K562 (cell line): ENCODE measurements around the gene ANO7. TPM values are rescaled to one million over a fixed set of nuclear protein-coding genes. Genes with fewer than 3 reads are reported as not detected.

Experiments
- ATAC-seq: fragments of 200-7000 bp; cut with Tn5 transposase; 3 replicates; pipeline ENCODE4 v1.9.1; 2020; ENCODE audit warnings: moderate library complexity
- BruUV-seq: library from RNA; stranded (reverse); fragments of 400-500 nt; replicated peaks from 2 replicates; lab custom pipeline; 2021; lab: Mats Ljungman, UMichigan
- CTCF ChIA-PET: fragments of 300-600 bp; formaldehyde crosslinking; extraction: SDS; loops from one replicate; lab custom pipeline; 2021; ENCODE audit warnings: low intra/inter-chr PET ratio; lab: Yijun Ruan, JAX
- POLR2A ChIA-PET: fragments of 300-600, 350-650 bp; sonication (Branson Sonifier 250); formaldehyde crosslinking; extraction: SDS; loops from one replicate; lab custom pipeline; 2021; ENCODE audit warnings: antibody characterized with exemption, inconsistent platforms; lab: Yijun Ruan, JAX
- DNase-seq, 4 experiments: peaks; one replicate each; pipeline versions ENCODE4 v3.0.0 to v3.0.0-alpha.2; 2011 to 2018; ENCODE audit warnings: low spot score in 3 of 4, mixed read lengths in 3 of 4; ENCODE audit errors: extremely low read depth in 1 of 4
- FAIRE-seq: peaks from 2 replicates; lab custom pipeline; 2011; peaks lifted over from hg19 to GRCh38; lab: Jason Lieb, UNC
- H2AFZ ChIP-seq: 2 replicates; pipeline ENCODE4 v1.6.0; 2011; ENCODE audit warnings: low read depth, low read length, control low read depth, inconsistent platforms
- H3K27ac ChIP-seq: fragments of 200-600 bp; 3 replicates; pipeline ENCODE4 v1.8.0; 2011; ENCODE audit warnings: low read depth, mild to moderate bottlenecking, control low read depth, inconsistent platforms, low read length, moderate library complexity, mixed read lengths; ENCODE audit errors: extremely low read depth
- H3K27me3 ChIP-seq, 2 experiments: fragments of 300-600 bp in 1 of 2; 2 replicates in 1 of 2; 3 replicates in 1 of 2; pipeline versions ENCODE4 v1.6.0 to v1.8.0; 2011; ENCODE audit warnings: inconsistent platforms in 2 of 2, low read length in 2 of 2, mild to moderate bottlenecking in 1 of 2, mixed read lengths in 1 of 2, moderate library complexity in 1 of 2; ENCODE audit not compliant: control insufficient read depth in 2 of 2, insufficient read depth in 2 of 2
- H3K36me3 ChIP-seq: fragments of 300-600 bp; 3 replicates; pipeline ENCODE4 v1.8.0; 2011; ENCODE audit warnings: mild to moderate bottlenecking, low read length, inconsistent platforms; ENCODE audit not compliant: control insufficient read depth, insufficient read depth
- H3K4me1 ChIP-seq, 2 experiments: fragments of 200-600 bp in 1 of 2; replicated peaks in 1 of 2; 2 replicates in 1 of 2; 3 replicates in 1 of 2; pipeline versions ENCODE4 v1.5.1 to v1.8.0; 2011; ENCODE audit warnings: inconsistent platforms in 2 of 2, low read length in 2 of 2, mild to moderate bottlenecking in 1 of 2, mixed read lengths in 1 of 2, moderate library complexity in 1 of 2; ENCODE audit not compliant: control insufficient read depth in 2 of 2, insufficient read depth in 2 of 2
- H3K4me2 ChIP-seq: 2 replicates; pipeline ENCODE4 v1.6.1; 2011; ENCODE audit warnings: low read length, control low read depth, inconsistent platforms, mixed read lengths; ENCODE audit not compliant: insufficient read depth
- H3K4me3 ChIP-seq: fragments of 200-600 bp; sonication (generic), shearing (Covaris generic); 2 replicates; pipeline ENCODE4 v1.5.1; 2016; ENCODE audit warnings: control low read depth, inconsistent platforms
- H3K79me2 ChIP-seq: fragments of 200-600 bp; 3 replicates; pipeline ENCODE4 v1.8.0; 2011; ENCODE audit warnings: low read length, inconsistent platforms; ENCODE audit not compliant: control insufficient read depth, insufficient read depth
- H3K9ac ChIP-seq, 2 experiments: 2 replicates each; pipeline versions ENCODE4 v1.6.0 to v1.6.1; 2011; ENCODE audit warnings: low read depth in 2 of 2, low read length in 2 of 2, control low read depth in 1 of 2, inconsistent platforms in 1 of 2, mild to moderate bottlenecking in 1 of 2, mixed read lengths in 1 of 2; ENCODE audit not compliant: insufficient read depth in 1 of 2
- H3K9me1 ChIP-seq: one replicate; pipeline ENCODE4 v1.6.0; 2011; ENCODE audit warnings: inconsistent platforms, mild to moderate bottlenecking, low read length, moderate library complexity; ENCODE audit not compliant: control insufficient read depth, insufficient read depth
- H3K9me3 ChIP-seq: replicated peaks from 2 replicates; pipeline ENCODE4 v1.5.1; 2011; ENCODE audit warnings: low read depth, low read length, inconsistent platforms; ENCODE audit not compliant: control insufficient read depth, insufficient read depth
- H4K20me1 ChIP-seq: replicated peaks from 2 replicates; pipeline ENCODE4 v1.6.1; 2011; ENCODE audit warnings: low read length, inconsistent platforms, mixed read lengths; ENCODE audit not compliant: control insufficient read depth, insufficient read depth
- C11orf30 ChIP-seq: fragments of 450-650 bp; IDR thresholded peaks from 2 replicates; pipeline ENCODE4 v1.6.1; 2016; ENCODE audit warnings: low read depth, mild to moderate bottlenecking
- EP300 ChIP-seq: IDR thresholded peaks from 2 replicates; pipeline ENCODE4 v1.6.1; 2012; ENCODE audit warnings: low read length, improper control_type of control experiment
- ZNF316 ChIP-seq: fragments of 450-650 bp; IDR thresholded peaks from 2 replicates; pipeline ENCODE4 v1.6.1; 2016
- WGBS: fragments of 100-300 bp; shearing (Covaris generic); methylation state at CpG from one replicate; pipeline ENCODE4 v1.1.6; 2016; ENCODE audit warnings: low coverage, mixed read lengths; ENCODE audit not compliant: insufficient coverage; ENCODE audit errors: missing lambda C conversion rate; 5-methylcytosine and 5-hydroxymethylcytosine counted together
- in situ Hi-C: fragments of 300-500 bp; cut with MboI; formaldehyde crosslinking; loops from 4 replicates; pipeline ENCODE4 v1.15.0; 2018; ENCODE audit warnings: inconsistent platforms, mixed read lengths
- intact Hi-C: fragments of 100-400 bp; cut with micrococcal nuclease; formaldehyde crosslinking; loops from 2 replicates; pipeline ENCODE4 v1.14.2; 2022
- polyA plus RNA-seq, 8 experiments: library from polyadenylated mRNA; depleted of rRNA in 4 of 8; stranded (reverse) in 5 of 8; unstranded in 3 of 8; fragments of >200 nt; fragmentation: Nextera tagmentation in 2 of 8; fragmentation: Illumina TruSeq in 1 of 8; extraction: Ambion mirVana in 2 of 8; extraction: Trizol in 1 of 8; gene quantifications; 2 replicates each; pipeline versions ENCODE4 v1.2.1 to v1.2.3, GENCODE V29; 2011 to 2014; ENCODE audit warnings: inconsistent platforms in 1 of 8, missing spikeins in 1 of 8
- total RNA-seq, 7 experiments: library from RNA; depleted of rRNA in 6 of 7; stranded (reverse); fragments of >200 nt in 6 of 7; fragmentation: Illumina TruSeq in 2 of 7; extraction: Trizol in 2 of 7; gene quantifications; 2 replicates each; pipeline versions ENCODE4 v1.2.1 to v1.2.3, GENCODE V29; 2011 to 2021; ENCODE audit warnings: low replicate concordance in 1 of 7
- TF ChIP-seq, protein P1 (sequence below): fragments of 450-650 bp; IDR thresholded peaks from 2 replicates; pipeline ENCODE4 v1.6.1; 2017; ENCODE audit warnings: mild to moderate bottlenecking, moderate library complexity

ANO7 gene
- total and polyA plus RNA-seq, 9 of the 15 experiments (the other 6 are each of a cell fraction or from before 2014, with no cell fraction given): 0.28 to 5.1 (median 1.1) TPM

DNA sequence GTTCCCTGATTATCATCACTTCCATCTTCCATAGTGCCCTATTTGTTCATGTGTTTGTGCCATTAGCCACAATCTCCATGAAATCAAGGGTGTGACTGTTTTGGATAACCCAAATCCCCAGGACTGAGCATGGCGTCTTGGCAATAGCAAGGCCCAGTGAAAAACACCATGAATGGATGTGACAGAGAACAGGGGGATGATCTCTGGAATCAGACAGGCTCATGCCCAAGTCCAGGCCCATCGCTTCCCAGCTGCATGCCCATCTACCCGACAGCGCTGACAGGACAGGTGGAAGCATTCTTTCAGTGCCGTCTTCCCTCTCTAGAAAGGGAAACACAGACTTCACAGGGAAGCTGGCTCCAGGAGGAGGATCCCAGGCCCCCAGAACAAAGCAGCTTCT is 77.0 kb downstream of the ANO7 start:
- no TSS peak for BruUV-seq
- CTCF ChIA-PET: no interaction called here
- Histone ChIP-seq H3K27me3 (no peaks in the 10 kb centered on the region), H4K20me1 (peaks cover 15% of the 10 kb centered on the region), H2AFZ (no peak overlapping the region), H3K9me3 (no peaks in the 10 kb centered on the region), H3K36me3 (peaks cover 83% of the 10 kb centered on the region), H3K4me2 (no peak overlapping the region), H3K4me1 (peaks cover 0 to under 1% of the 10 kb centered on the region in 2 experiments; a peak in 2 of 5 replicates), H3K79me2 (peaks cover 37% of the 10 kb centered on the region), H3K27ac (no peak overlapping the region), H3K9me1 (no peaks in the 10 kb centered on the region), H3K4me3 (no peak overlapping the region), H3K9ac (no peak overlapping the region)
- intact Hi-C loops (no loop called here), in situ Hi-C loops (no loop called here)
- TF ChIP-seq C11orf30 (no peak), EP300 (no peak), ZNF316 (no peak)
- TF ChIP-seq, protein P1, sequence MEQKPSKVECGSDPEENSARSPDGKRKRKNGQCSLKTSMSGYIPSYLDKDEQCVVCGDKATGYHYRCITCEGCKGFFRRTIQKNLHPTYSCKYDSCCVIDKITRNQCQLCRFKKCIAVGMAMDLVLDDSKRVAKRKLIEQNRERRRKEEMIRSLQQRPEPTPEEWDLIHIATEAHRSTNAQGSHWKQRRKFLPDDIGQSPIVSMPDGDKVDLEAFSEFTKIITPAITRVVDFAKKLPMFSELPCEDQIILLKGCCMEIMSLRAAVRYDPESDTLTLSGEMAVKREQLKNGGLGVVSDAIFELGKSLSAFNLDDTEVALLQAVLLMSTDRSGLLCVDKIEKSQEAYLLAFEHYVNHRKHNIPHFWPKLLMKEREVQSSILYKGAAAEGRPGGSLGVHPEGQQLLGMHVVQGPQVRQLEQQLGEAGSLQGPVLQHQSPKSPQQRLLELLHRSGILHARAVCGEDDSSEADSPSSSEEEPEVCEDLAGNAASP: no peak
- WGBS: 91% methylated on average over 4 of the region's 5 CpGs
- FAIRE-seq (no peak), ATAC-seq (no peak), DNase-seq (no peak)
- POLR2A ChIA-PET: no interaction called here
